LHCN-M2 (cell line): ENCODE data around the gene SCN5A. TPM values are rescaled to one million over a fixed set of nuclear protein-coding genes. Genes with fewer than 3 reads are reported as not detected.
"Not testable (repeated sequence)": the region's sequence is repeated elsewhere in the genome, so short reads cannot be mapped to it uniquely, and the experiment has no call there.

Experiments
- DNase-seq: peaks from one replicate; pipeline ENCODE4 v3.0.0-alpha.2; 2012; ENCODE audit warnings: low read depth
- total RNA-seq: library from RNA; depleted of rRNA; stranded (reverse); fragments of >200 nt; gene quantifications from 2 replicates; pipeline ENCODE4 v1.2.3, GENCODE V29; 2014

Gene SCN5A
- total RNA-seq, 1 experiment from 2014 or later: 45.9 TPM

- DNase-seq: peak; percentile 72
Measured at GRCh38 chr3:38579551-38580449, 69.7 kb downstream of the SCN5A start.

DNA sequence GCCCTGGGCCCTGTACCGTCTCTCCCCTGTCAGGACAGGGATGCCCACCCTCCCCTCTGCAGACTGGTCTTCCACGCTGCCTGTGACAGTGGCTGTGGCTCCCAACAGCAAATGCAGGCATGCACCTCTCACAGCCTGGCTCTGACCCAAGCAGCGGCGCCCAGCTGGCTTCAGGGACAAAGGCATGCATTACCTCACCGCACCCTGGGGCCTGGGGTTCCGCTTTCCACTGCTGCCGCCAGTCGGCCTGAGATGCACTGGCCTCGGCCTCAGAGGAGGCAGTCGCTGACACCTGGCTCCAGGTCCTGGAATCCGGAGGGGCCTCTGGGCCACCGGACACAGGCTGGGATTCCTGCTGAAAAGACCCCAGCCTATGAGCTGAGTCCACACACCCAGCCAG lies 70.3 kb downstream of the SCN5A start:
- DNase-seq: no peak

DNA sequence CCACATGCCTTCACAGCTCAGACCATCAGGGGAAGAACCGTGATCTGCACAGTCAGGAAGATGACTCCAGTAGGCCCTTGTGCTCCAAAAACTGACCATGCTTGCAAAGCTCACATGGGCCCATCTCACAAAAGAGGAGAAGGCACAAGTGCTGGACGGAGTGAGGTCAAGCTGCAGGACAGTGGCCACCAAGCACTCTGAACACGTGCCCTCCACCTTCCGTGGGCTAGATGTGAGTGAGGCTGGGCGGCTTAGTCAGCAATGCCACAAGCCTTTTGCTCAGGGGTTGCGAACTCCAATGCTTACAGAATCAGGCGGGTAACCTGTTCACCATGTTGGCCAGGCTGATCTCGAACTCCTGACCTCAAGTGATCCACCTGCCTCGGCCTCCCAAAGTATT lies 70.9 kb downstream of the SCN5A start:
- DNase-seq: no peak

GRCh38 chr3:38578081-38578475 lies 71.4 kb downstream of the SCN5A start:
- no peak for DNase-seq

GRCh38 chr3:38577371-38578080 lies 72.0 kb downstream of the SCN5A start:
- no peak for DNase-seq

- DNase-seq: no peak
Measured at GRCh38 chr3:38576526-38577370, 72.7 kb downstream of the SCN5A start.

- no peak for DNase-seq
Measured at GRCh38 chr3:38576131-38576525, 73.4 kb downstream of the SCN5A start.

GRCh38 chr3:38575279-38575843 lies 74.1 kb downstream of the SCN5A start:
- peak; percentile 10 for DNase-seq

- DNase-seq: peak; percentile 30
Measured at GRCh38 chr3:38574411-38575278, 74.8 kb downstream of the SCN5A start.

DNA sequence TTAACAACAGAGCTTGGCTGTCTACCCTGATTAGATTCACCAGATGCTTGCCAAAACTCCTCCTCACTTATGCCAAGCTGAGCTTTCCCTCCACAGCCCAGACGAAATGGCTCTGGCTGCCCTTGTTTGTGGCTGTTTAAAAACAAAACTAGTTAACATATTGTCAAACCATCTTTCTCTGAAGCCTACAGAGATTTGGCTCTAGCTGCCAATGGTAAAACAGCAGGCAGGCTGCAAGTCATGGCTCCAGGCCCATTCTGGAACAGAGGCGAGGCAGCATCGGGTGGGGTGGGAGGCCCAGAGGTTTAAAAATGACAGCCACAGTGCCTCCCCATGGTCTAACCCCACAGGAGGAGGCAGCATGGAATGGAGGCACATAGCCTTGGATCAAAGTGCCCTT lies 75.9 kb downstream of the SCN5A start:
- no peak for DNase-seq

DNA sequence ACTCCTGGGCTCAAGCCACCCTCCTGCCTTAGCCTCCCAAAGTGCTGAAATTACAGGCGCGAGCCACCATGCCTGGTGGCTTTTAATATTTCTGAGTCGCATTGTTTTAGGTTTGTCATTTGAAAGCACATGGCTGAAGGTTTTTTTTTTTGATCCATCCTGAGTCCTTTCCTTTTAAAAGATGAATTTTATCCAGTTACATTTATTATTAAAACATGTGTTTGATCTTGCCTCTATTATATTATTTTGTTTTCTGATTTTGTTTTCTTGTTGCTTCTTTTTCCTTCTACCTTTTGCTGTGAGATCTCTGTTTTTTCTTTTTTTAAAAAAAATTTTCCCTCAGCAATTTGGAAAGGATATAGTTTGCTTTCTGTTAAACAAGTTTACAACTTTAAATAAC lies 76.4 kb downstream of the SCN5A start:
- no peak for DNase-seq

DNA sequence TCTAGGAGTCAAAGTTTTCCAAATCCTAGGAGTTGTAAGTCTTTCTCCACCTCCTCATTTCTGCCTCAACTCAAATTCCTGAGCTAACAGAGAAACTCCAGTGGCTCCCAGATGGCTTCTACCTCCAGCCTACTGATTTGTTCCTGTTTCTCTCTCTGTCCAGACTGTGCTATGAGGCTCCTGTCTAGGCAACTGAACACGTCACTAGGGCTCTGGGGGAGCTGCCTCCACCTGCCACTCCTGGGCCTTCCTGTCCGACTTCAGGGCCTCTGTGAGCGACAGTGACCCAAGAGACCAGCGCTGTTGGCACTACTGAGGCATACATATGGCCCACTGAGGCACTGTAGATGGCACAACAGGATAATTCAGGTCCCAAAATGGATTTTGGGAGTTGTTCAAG lies 82.0 kb downstream of the SCN5A start:
- no peak for DNase-seq

DNA sequence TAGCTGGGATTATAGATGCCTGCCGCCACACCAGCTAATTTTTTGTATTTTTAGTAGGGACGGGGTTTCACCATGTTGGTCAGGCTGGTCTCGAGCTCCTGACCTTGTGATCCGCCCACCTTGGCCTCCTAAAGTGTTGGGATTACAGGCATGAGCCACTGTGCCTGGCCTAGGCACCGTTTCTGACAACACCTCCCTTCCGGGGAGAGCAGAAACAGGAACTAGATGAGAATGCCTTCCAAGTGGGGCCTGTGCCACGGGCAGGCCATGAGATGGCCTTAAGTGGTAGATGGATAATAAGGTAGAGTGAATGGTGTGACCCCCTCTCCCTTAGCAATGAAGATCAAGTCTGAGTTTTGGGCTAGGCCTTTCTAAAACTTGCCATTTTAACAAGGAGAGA lies 82.7 kb downstream of the SCN5A start:
- DNase-seq: not testable (repeated sequence)

DNA sequence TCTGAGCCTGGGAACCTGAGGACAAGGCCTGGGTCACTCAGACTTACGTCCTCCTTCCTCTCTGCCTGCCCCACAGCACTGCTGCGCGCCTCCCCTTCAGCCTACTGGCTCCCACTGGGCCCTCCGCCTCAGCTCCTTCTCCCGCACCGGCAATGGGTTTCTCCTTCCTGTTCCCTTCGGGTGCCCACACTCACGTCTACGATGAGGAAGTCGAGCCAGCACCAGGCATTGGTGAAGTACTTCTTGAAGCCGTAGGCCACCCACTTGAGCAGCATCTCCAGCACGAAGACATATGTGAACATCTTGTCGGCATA lies 83.3 kb downstream of the SCN5A start:
- no peak for DNase-seq

GRCh38 chr3:38565339-38566214 lies 83.9 kb downstream of the SCN5A start:
- DNase-seq: no peak

- no peak for DNase-seq
Measured at GRCh38 chr3:38564631-38565338, 84.7 kb downstream of the SCN5A start.

DNA sequence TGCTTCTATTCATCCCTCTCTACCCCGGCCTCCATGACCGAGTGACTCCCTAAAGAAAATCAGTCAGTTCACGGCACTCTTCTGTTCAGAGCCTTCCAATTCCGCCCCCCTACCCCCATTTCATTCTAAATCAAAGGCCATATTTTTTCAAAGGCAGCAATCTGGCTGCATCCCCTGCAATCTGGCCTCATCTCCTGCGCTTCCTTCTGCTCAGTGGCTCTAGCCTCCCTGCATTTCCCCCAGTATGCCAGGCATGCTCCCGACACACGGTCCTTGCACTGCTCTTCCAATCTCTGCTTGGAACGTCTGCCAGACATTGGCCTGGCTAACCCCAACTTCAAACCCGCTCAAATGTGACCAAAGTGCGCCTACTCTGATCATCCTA lies 85.6 kb downstream of the SCN5A start:
- no peak for DNase-seq

DNA sequence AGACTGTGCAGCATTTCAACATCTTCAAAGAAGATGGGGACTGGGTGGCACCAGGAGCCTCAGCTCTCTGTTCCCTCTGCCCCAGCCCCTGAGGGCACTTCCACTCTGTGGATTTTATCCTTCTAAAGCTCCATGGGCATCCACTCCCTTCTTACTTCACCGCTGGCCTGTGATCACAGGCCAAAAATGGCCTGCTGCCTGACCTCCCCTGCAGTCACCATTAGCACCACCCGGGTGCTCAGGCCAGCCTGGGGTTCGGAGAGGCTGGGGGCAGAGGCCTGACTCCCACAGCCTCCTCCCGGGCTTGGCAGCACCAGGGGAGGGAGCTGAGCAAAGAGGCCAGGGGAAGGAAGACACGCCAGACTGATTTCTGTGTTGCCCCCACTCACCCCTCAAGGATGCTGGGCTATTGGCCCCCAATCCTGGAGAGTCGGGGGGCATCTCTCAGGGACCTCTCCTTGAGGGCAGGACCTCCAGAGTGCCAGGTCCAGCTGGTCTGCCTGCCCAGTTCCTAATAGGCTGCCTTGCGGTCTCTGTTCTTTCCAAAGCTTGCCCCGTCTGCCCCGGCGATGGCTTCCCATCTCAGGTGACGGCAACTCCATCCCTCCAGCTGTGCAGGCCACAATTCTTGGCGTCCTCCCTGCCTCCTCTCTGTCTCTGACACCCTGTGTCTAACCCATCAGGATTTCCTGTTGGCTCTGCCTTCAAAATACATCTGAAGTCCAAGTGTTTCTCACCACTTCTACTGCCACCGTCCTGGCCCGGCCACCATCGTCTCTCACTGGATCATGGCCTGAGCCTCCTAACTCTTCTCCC lies 86.2 kb downstream of the SCN5A start:
- DNase-seq: no peak
